T-cell (primary cell): ENCODE results near the gene TPD52L1. TPM values are rescaled to one million over a fixed set of nuclear protein-coding genes. Genes with fewer than 3 reads are reported as not detected.
"Not testable (repeated sequence)": the region's sequence is repeated elsewhere in the genome, so short reads cannot be mapped to it uniquely, and the experiment has no call there.

Experiments used
- ATAC-seq, 4 experiments: fragments of 200-7000 bp in 3 of 4; fragments of 150-1000 bp in 1 of 4; cut with Tn5 transposase; replicated peaks in 1 of 4; 1 replicate in 3 of 4; 2 replicates in 1 of 4; pipeline ENCODE4 v1.10.0; 2021; ENCODE audit warnings: moderate library complexity in 3 of 4, mild to moderate bottlenecking in 2 of 4, moderate number of reproducible peaks in 1 of 4
- CTCF ChIA-PET, 2 donors: fragments of 300-600 bp; sonication (Branson Sonifier 250); formaldehyde crosslinking; loops; one replicate each; lab custom pipeline; 2022; ENCODE audit warnings: antibody characterized with exemption in 2 of 2; lab: Charles Lee
- POLR2A ChIA-PET, 2 donors: fragments of 300-600 bp; sonication (Branson Sonifier 250); formaldehyde crosslinking; loops; one replicate each; lab custom pipeline; 2022; ENCODE audit warnings: antibody characterized with exemption in 2 of 2; lab: Charles Lee
- DNase-seq, 35 experiments: peaks; one replicate each; pipeline versions ENCODE4 v3.0.0 to v3.0.0-alpha.2; 2013 to 2023
- H3K27ac ChIP-seq: one replicate; pipeline ENCODE4 v1.5.1; 2013; ENCODE audit warnings: low read length
- H3K27me3 ChIP-seq, 2 experiments: replicated peaks in 1 of 2; 1 replicate in 1 of 2; 2 replicates in 1 of 2; pipeline versions ENCODE4 v1.6.1 to v1.7.0; 2013; ENCODE audit warnings: low read length in 1 of 2, mixed read lengths in 1 of 2; ENCODE audit not compliant: control insufficient read depth in 2 of 2, insufficient read depth in 2 of 2; ENCODE audit errors: extremely low read depth in 1 of 2
- H3K36me3 ChIP-seq, 2 donors: 1 replicate in 1 of 2; 2 replicates in 1 of 2; pipeline versions ENCODE4 v1.6.1 to v1.7.0; 2013; ENCODE audit warnings: low read length in 1 of 2; ENCODE audit not compliant: control insufficient read depth in 2 of 2, insufficient read depth in 1 of 2; ENCODE audit errors: extremely low read depth in 1 of 2
- H3K4me1 ChIP-seq, 2 experiments: 1 replicate in 1 of 2; 2 replicates in 1 of 2; pipeline versions ENCODE4 v1.6.1 to v1.7.0; 2013; ENCODE audit warnings: low read length in 2 of 2, mixed read lengths in 1 of 2; ENCODE audit not compliant: insufficient read depth in 2 of 2, control insufficient read depth in 1 of 2; ENCODE audit errors: extremely low read depth in 1 of 2
- H3K4me3 ChIP-seq, 2 donors: 1 replicate in 1 of 2; 2 replicates in 1 of 2; pipeline versions ENCODE4 v1.5.1 to v1.7.0; 2013; ENCODE audit warnings: mild to moderate bottlenecking in 2 of 2, low read length in 1 of 2, moderate library complexity in 1 of 2; ENCODE audit not compliant: control insufficient read depth in 1 of 2; ENCODE audit errors: extremely low read depth in 1 of 2
- H3K9me3 ChIP-seq: 2 replicates; pipeline ENCODE4 v1.7.0; 2013
- H3K27ac Mint-ChIP-seq, 2 donors: one replicate each; pipeline ENCODE4 v1.8.0; 2020 to 2021; ENCODE audit warnings: mild to moderate bottlenecking in 2 of 2, mixed read lengths in 2 of 2
- H3K27me3 Mint-ChIP-seq, 2 donors: one replicate each; pipeline ENCODE4 v1.8.0; 2021 to 2022; ENCODE audit warnings: mixed read lengths in 2 of 2
- H3K36me3 Mint-ChIP-seq: one replicate; pipeline ENCODE4 v1.8.0; 2021; ENCODE audit warnings: mixed read lengths
- H3K4me1 Mint-ChIP-seq, 3 donors: one replicate each; pipeline ENCODE4 v1.8.0; 2020 to 2022; ENCODE audit warnings: mixed read lengths in 3 of 3, mild to moderate bottlenecking in 1 of 3
- H3K4me3 Mint-ChIP-seq, 3 donors: one replicate each; pipeline ENCODE4 v1.8.0; 2020 to 2022; ENCODE audit warnings: mild to moderate bottlenecking in 3 of 3, mixed read lengths in 3 of 3, moderate library complexity in 3 of 3
- H3K9me3 Mint-ChIP-seq, 3 donors: one replicate each; pipeline ENCODE4 v1.8.0; 2020 to 2022; ENCODE audit warnings: mixed read lengths in 3 of 3
- WGBS: methylation state at CpG from one replicate; pipeline ENCODE4 v1.1.5; 2013; ENCODE audit warnings: missing lambda C conversion rate; ENCODE audit not compliant: insufficient coverage; 5-methylcytosine and 5-hydroxymethylcytosine counted together
- total RNA-seq, 35 experiments: library from RNA in 6 of 35; stranded (reverse) in 6 of 35; fragments of 120-200 nt in 1 of 35; gene quantifications; one replicate each; pipeline versions ENCODE4 v1.2.1 to v1.2.4 and lab custom pipeline; 2013 to 2026

TPD52L1 gene
- total RNA-seq, 5 donors from 2014 or later (not counting 1 experiment from before 2014, with no cell fraction given): 0.20 to 0.89 (median 0.47) TPM; not detected in 1

GRCh38 chr6:125282470-125282869, 128.9 kb downstream of the TPD52L1 start:
- H3K4me1 ChIP-seq: peaks cover 0 to 11% of the 10 kb centered on the region in 2 experiments
- H3K4me3 Mint-ChIP-seq, H3K27ac ChIP-seq, H3K9me3 ChIP-seq, ATAC-seq, H3K27me3 Mint-ChIP-seq, H3K4me3 ChIP-seq, DNase-seq, H3K27ac Mint-ChIP-seq, H3K27me3 ChIP-seq: not testable (repeated sequence)
- CTCF ChIA-PET: interaction anchor here (0.6 kb wide), 2 partner anchors 709 to 1167 kb away, joined by 3 read pairs; no protein-coding TSS in a partner anchor
- Mint-ChIP-seq H3K9me3 (peaks cover 7 to 20% (median 14%) of the 10 kb centered on the region in 3 donors), H3K36me3 (peaks cover 84% of the 10 kb centered on the region), H3K4me1 (peaks cover 44 to 70% (median 62%) of the 10 kb centered on the region in 3 donors)
- POLR2A ChIA-PET: interaction anchor here in 1 of 2 donors (0.6 kb wide), 1 partner anchor 460 kb away, joined by 3 read pairs; no protein-coding TSS in a partner anchor
- WGBS: no CpG with 5 or more reads among the region's 3 CpGs
- peaks cover 3 to 31% of the 10 kb centered on the region in 2 donors for H3K36me3 ChIP-seq

- Mint-ChIP-seq H3K9me3 (peaks cover 14 to 30% (median 14%) of the 10 kb centered on the region in 3 donors), H3K36me3 (peaks cover 86% of the 10 kb centered on the region), H3K27me3 (no peaks in the 10 kb centered on the region), H3K4me3 (no peak overlapping the region), H3K27ac (no peak overlapping the region), H3K4me1 (peaks cover 32 to 62% (median 48%) of the 10 kb centered on the region in 3 donors)
- Histone ChIP-seq H3K27ac (no peak overlapping the region), H3K4me1 (peaks cover 0 to 4% of the 10 kb centered on the region in 2 experiments), H3K36me3 (peaks cover 7 to 27% of the 10 kb centered on the region in 2 donors), H3K4me3 (no peak overlapping the region), H3K27me3 (no peaks in the 10 kb centered on the region), H3K9me3 (peaks cover 5% of the 10 kb centered on the region)
- WGBS: 100% methylated on average over 1 of the region's 1 CpG
- DNase-seq (no peak), ATAC-seq (no peak)
- ChIA-PET POLR2A (no interaction called here), CTCF (no interaction called here)
These were observed 131.8 kb downstream of the TPD52L1 start for GRCh38 chr6:125285353-125285752.

GRCh38 chr6:125285936-125286335, 132.4 kb downstream of the TPD52L1 start:
- H3K4me3 ChIP-seq: no peak overlapping the region
- H3K27ac Mint-ChIP-seq: no peak overlapping the region
- ATAC-seq: no peak
- no peak for DNase-seq
- H3K27me3 ChIP-seq: no peaks in the 10 kb centered on the region
- H3K4me1 Mint-ChIP-seq: peaks cover 30 to 60% (median 44%) of the 10 kb centered on the region in 3 donors
- no peak overlapping the region for H3K27ac ChIP-seq
- WGBS: no CpG with 5 or more reads among the region's 1 CpG
- peaks cover 5% of the 10 kb centered on the region for H3K9me3 ChIP-seq
- no peaks in the 10 kb centered on the region for H3K4me1 ChIP-seq
- H3K36me3 Mint-ChIP-seq: peaks cover 85% of the 10 kb centered on the region
- ChIA-PET CTCF (no interaction called here), POLR2A (no interaction called here)
- H3K36me3 ChIP-seq: peaks cover 6 to 22% of the 10 kb centered on the region in 2 donors
- H3K4me3 Mint-ChIP-seq: no peak overlapping the region
- no peaks in the 10 kb centered on the region for H3K27me3 Mint-ChIP-seq
- H3K9me3 Mint-ChIP-seq: peaks cover 13 to 30% (median 14%) of the 10 kb centered on the region in 3 donors

GRCh38 chr6:125287718-125288117, 134.1 kb downstream of the TPD52L1 start:
- Mint-ChIP-seq H3K27me3 (no peaks in the 10 kb centered on the region), H3K9me3 (peaks cover 4 to 26% (median 14%) of the 10 kb centered on the region in 3 donors), H3K27ac (no peak overlapping the region), H3K36me3 (peaks cover 88% of the 10 kb centered on the region), H3K4me3 (no peak overlapping the region), H3K4me1 (peaks cover 24 to 53% (median 37%) of the 10 kb centered on the region in 3 donors)
- CTCF ChIA-PET: no interaction called here
- H3K27ac ChIP-seq: no peak overlapping the region
- H3K4me1 ChIP-seq: no peaks in the 10 kb centered on the region
- WGBS: 100% methylated on average over 4 of the region's 9 CpGs
- H3K9me3 ChIP-seq: peaks cover 5% of the 10 kb centered on the region
- H3K4me3 ChIP-seq: no peak overlapping the region
- H3K27me3 ChIP-seq: no peaks in the 10 kb centered on the region
- no peak for DNase-seq
- H3K36me3 ChIP-seq: peaks cover 6 to 30% of the 10 kb centered on the region in 2 donors
- ATAC-seq: no peak
- POLR2A ChIA-PET: no interaction called here

GRCh38 chr6:125293587-125293986, 140.0 kb downstream of the TPD52L1 start:
- Histone ChIP-seq H3K27me3 (no peaks in the 10 kb centered on the region), H3K36me3 (peaks cover 0 to 60% of the 10 kb centered on the region in 2 donors), H3K4me1 (peaks cover 0 to 2% of the 10 kb centered on the region in 2 experiments), H3K4me3 (no peak overlapping the region), H3K9me3 (no peaks in the 10 kb centered on the region), H3K27ac (no peak overlapping the region)
- no peak for ATAC-seq
- ChIA-PET CTCF (interaction anchor here (0.5 to 1.1 kb wide), 4 partner anchors 13 to 452 kb away, joined by 3 read pairs; no protein-coding TSS in a partner anchor), POLR2A (interaction anchor here in 1 of 2 donors (0.6 kb wide), 1 partner anchor 119 kb away, joined by 3 read pairs; no protein-coding TSS in a partner anchor)
- no CpG with 5 or more reads among the region's 3 CpGs for WGBS
- H3K4me1 Mint-ChIP-seq: peaks cover 39 to 45% (median 40%) of the 10 kb centered on the region in 3 donors
- H3K4me3 Mint-ChIP-seq: no peak overlapping the region
- H3K27ac Mint-ChIP-seq: no peak overlapping the region
- H3K27me3 Mint-ChIP-seq: no peaks in the 10 kb centered on the region
- H3K9me3 Mint-ChIP-seq: peaks cover 0 to 4% (median 4%) of the 10 kb centered on the region in 3 donors
- DNase-seq: no peak
- peaks cover 76% of the 10 kb centered on the region for H3K36me3 Mint-ChIP-seq

- Histone ChIP-seq H3K27me3 (no peaks in the 10 kb centered on the region), H3K4me1 (peaks cover 2% of the 10 kb centered on the region in 2 experiments), H3K9me3 (no peaks in the 10 kb centered on the region), H3K4me3 (no peak overlapping the region), H3K36me3 (peaks cover 0 to 61% of the 10 kb centered on the region in 2 donors), H3K27ac (no peak overlapping the region)
- peaks cover 40 to 50% (median 43%) of the 10 kb centered on the region in 3 donors for H3K4me1 Mint-ChIP-seq
- no CpG with 5 or more reads among the region's 1 CpG for WGBS
- peaks cover 0 to 4% (median 4%) of the 10 kb centered on the region in 3 donors for H3K9me3 Mint-ChIP-seq
- H3K27me3 Mint-ChIP-seq: no peaks in the 10 kb centered on the region
- ATAC-seq: no peak
- POLR2A ChIA-PET: interaction anchor here in 1 of 2 donors (0.6 kb wide), 1 partner anchor 118 kb away, joined by 3 read pairs; no protein-coding TSS in a partner anchor
- no peak overlapping the region for H3K27ac Mint-ChIP-seq
- no peak overlapping the region for H3K4me3 Mint-ChIP-seq
- no peak for DNase-seq
- CTCF ChIA-PET: no interaction called here
- peaks cover 76% of the 10 kb centered on the region for H3K36me3 Mint-ChIP-seq
These were observed 140.5 kb downstream of the TPD52L1 start for GRCh38 chr6:125294036-125294435.
